Transverse colon (tissue), 4 donors: ENCODE data around the gene NAA15. TPM values are rescaled to one million over a fixed set of nuclear protein-coding genes. Genes with fewer than 3 reads are reported as not detected.
"Not testable (repeated sequence)": the region's sequence is repeated elsewhere in the genome, so short reads cannot be mapped to it uniquely, and the experiment has no call there.

Source experiments
- DNase-seq: peaks from one replicate; pipeline ENCODE4 v3.0.0-alpha.2; 2019
- H3K27ac ChIP-seq, 4 donors: fragments of 200-600 bp; sonication (generic); 2 replicates each; pipeline ENCODE4 v1.5.1; 2016 to 2018; ENCODE audit warnings: inconsistent platforms in 4 of 4
- H3K27me3 ChIP-seq: fragments of 200-600 bp; sonication (generic); 2 replicates; pipeline ENCODE4 v1.5.1; 2017; ENCODE audit warnings: inconsistent platforms
- H3K36me3 ChIP-seq, 4 donors: fragments of 200-600 bp; sonication (generic); 2 replicates each; pipeline ENCODE4 v1.5.1; 2017 to 2019; ENCODE audit warnings: inconsistent platforms in 4 of 4
- H3K4me1 ChIP-seq, 4 donors: fragments of 200-600 bp; sonication (generic); 2 replicates each; pipeline ENCODE4 v1.5.1; 2017 to 2020; ENCODE audit warnings: inconsistent platforms in 4 of 4
- H3K4me3 ChIP-seq, 4 donors: fragments of 200-600 bp; sonication (generic); 1 replicate in 1 of 4; 2 replicates in 3 of 4; pipeline versions ENCODE4 v1.5.1 to v1.6.1; 2017 to 2019; ENCODE audit warnings: inconsistent platforms in 4 of 4
- H3K9me3 ChIP-seq, 2 donors: fragments of 200-600 bp; sonication (generic); 2 replicates each; pipeline ENCODE4 v1.5.1; 2017 to 2019; ENCODE audit warnings: inconsistent platforms in 2 of 2
- EP300 ChIP-seq: sonication (generic); formaldehyde crosslinking; IDR thresholded peaks from one replicate; pipeline ENCODE4 v1.6.1; 2017; ENCODE audit warnings: antibody characterized with exemption, low read depth
- POLR2A ChIP-seq: fragments of 450-650 bp; IDR thresholded peaks from one replicate; pipeline ENCODE4 v1.6.1; 2016; ENCODE audit warnings: antibody characterized with exemption, mild to moderate bottlenecking, moderate library complexity
- POLR2AphosphoS5 ChIP-seq, 3 donors: sonication (generic); formaldehyde crosslinking; IDR thresholded peaks; one replicate each; pipeline ENCODE4 v1.6.1; 2016; ENCODE audit warnings: antibody characterized with exemption in 3 of 3
- WGBS, 2 donors: methylation state at CpG; one replicate each; pipeline ENCODE4 v1.1.5; 2018; ENCODE audit warnings: low coverage in 1 of 2; 5-methylcytosine and 5-hydroxymethylcytosine counted together
- in situ Hi-C, 4 donors: fragments of 200-750 bp; cut with MboI; loops; one replicate each; pipeline versions ENCODE4 v1.15.0 to v1.15.1; 2017; ENCODE audit warnings: low sequenced_read_pairs in 3 of 4, low pct_ligation_motif_present in 1 of 4, low pct_unique_long_range_greater_than_20kb in 1 of 4
- intact Hi-C: fragments of 100-400 bp; cut with DNase I; formaldehyde crosslinking; loops from one replicate; pipeline ENCODE4 v1.15.1; 2023; ENCODE audit warnings: low total_unique reads
- small RNA-seq, 4 donors: library from RNA; depleted of rRNA; stranded (forward); fragments of <200 nt; gene quantifications; one replicate each; pipeline ENCODE3, GENCODE V24; 2016
- total RNA-seq, 4 donors: library from RNA; depleted of rRNA; stranded (reverse); fragments of >200 nt; gene quantifications; one replicate each; pipeline ENCODE4 v1.1.0, GENCODE V29; 2016
- TF ChIP-seq, protein P1 (sequence below), 5 experiments: fragments of 200-600 bp in 3 of 5; fragments of 450-650 bp in 2 of 5; sonication (generic) in 3 of 5; IDR thresholded peaks; 1 replicate in 2 of 5; 2 replicates in 3 of 5; pipeline ENCODE4 v1.5.1; 2016 to 2017; ENCODE audit warnings: antibody characterized with exemption in 5 of 5, inconsistent platforms in 3 of 5, mild to moderate bottlenecking in 2 of 5, moderate library complexity in 1 of 5

Gene NAA15
- total RNA-seq, 4 donors from 2014 or later = 5.0 to 23.7 (median 10.1) TPM

DNA sequence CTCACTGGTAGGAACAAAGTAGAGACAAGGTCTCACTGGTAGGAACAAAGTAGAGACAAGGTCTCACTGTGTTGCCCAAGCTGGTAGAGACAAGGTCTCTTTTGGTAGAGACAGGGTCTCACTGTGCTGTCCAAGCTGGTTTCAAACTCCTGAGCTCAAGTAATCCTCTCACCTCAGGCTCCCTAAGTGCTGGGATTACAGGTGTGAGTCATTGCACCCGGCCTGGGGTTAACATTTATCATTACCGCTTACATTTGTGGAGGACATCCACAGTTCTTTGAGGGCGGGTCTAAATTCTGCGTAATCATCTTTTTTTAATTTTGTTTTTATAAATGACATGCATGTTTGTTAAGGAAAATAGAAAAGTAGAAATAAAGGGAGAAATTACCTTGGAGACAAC lies 164.6 kb downstream of the NAA15 start:
- H3K27me3 ChIP-seq = no peaks in the 10 kb centered on the region
- H3K9me3 ChIP-seq = peaks cover 0 to 6% of the 10 kb centered on the region in 2 donors
- no peak overlapping the region for H3K27ac ChIP-seq
- peaks cover 0 to 3% (median 0%) of the 10 kb centered on the region in 4 donors for H3K36me3 ChIP-seq
- TF ChIP-seq POLR2A = no peak
- TF ChIP-seq, protein P1, sequence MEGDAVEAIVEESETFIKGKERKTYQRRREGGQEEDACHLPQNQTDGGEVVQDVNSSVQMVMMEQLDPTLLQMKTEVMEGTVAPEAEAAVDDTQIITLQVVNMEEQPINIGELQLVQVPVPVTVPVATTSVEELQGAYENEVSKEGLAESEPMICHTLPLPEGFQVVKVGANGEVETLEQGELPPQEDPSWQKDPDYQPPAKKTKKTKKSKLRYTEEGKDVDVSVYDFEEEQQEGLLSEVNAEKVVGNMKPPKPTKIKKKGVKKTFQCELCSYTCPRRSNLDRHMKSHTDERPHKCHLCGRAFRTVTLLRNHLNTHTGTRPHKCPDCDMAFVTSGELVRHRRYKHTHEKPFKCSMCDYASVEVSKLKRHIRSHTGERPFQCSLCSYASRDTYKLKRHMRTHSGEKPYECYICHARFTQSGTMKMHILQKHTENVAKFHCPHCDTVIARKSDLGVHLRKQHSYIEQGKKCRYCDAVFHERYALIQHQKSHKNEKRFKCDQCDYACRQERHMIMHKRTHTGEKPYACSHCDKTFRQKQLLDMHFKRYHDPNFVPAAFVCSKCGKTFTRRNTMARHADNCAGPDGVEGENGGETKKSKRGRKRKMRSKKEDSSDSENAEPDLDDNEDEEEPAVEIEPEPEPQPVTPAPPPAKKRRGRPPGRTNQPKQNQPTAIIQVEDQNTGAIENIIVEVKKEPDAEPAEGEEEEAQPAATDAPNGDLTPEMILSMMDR (IDR thresholded peaks at IDR 0.05) = no peak
- TF ChIP-seq POLR2AphosphoS5 (IDR thresholded peaks at IDR 0.05) = no peak
- no peak for TF ChIP-seq EP300
- no peak overlapping the region for H3K4me3 ChIP-seq
- H3K4me1 ChIP-seq = peaks cover 0 to 5% (median 0%) of the 10 kb centered on the region in 4 donors
- DNase-seq = no peak
- WGBS, 2 donors = 96 to 100% methylated on average over 2 to 4 of the region's 4 CpGs
- in situ Hi-C loops (no loop called here), intact Hi-C loops (no loop called here)

DNA sequence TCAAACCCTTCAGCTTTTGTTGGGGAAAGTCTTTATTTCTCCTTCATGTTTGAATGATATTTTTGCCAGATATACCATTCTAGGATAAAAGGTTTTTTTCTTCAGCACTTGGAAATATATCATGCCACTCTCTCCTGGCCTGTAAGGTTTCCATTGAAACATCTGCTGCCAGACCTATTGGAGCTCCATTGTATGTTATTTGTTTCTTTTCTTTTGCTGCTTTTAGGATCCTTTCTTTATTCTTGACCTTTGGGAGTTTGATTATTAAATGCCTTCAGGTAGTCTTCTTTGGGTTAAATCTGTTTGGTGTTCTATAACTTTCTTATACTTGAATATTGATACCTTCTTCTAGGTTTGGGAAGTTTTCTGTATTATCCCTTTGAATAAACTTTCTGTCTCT lies 167.5 kb downstream of the NAA15 start:
- H3K9me3 ChIP-seq, H3K27ac ChIP-seq, in situ Hi-C loops, H3K4me1 ChIP-seq, intact Hi-C loops, H3K27me3 ChIP-seq, DNase-seq, H3K4me3 ChIP-seq: not testable (repeated sequence)
- H3K36me3 ChIP-seq = peaks cover 0 to 13% (median 7%) of the 10 kb centered on the region in 4 donors

DNA sequence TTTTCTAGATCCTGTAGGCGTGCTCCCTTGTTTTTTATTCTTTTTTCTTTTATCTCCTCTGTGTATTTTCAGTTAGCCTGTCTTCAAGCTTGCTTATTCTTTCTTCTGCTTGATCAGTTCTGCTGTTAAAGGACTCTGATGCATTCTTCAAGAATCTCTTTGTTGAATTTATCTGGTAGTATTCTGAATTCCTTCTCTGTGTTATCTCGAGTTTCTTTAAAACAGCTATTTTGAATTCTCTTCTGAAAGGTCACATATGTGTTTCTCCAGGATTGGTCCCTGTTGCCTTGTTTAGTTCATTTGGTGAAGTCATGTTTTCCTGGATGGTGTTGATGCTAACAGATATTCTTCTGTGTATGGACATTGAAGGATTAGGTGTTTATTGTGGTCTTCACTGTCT lies 167.9 kb downstream of the NAA15 start:
- in situ Hi-C loops (no loop called here), intact Hi-C loops (no loop called here)
- Histone ChIP-seq H3K9me3 (peaks cover 0 to 6% of the 10 kb centered on the region in 2 donors), H3K27ac (no peak overlapping the region), H3K27me3 (no peaks in the 10 kb centered on the region), H3K4me1 (peaks cover 0 to 5% (median 0%) of the 10 kb centered on the region in 4 donors), H3K36me3 (peaks cover 0 to 13% (median 7%) of the 10 kb centered on the region in 4 donors), H3K4me3 (no peak overlapping the region)
- DNase-seq = no peak
- WGBS, 2 donors = 93 to 96% methylated on average over 2 of the region's 2 CpGs
- TF ChIP-seq, protein P1 (IDR thresholded peaks at IDR 0.05) = no peak
- no peak for TF ChIP-seq POLR2AphosphoS5 (IDR thresholded peaks at IDR 0.05)
- no peak for TF ChIP-seq EP300
- no peak for TF ChIP-seq POLR2A

Small RNA genes lying within 50 kb of the gene (small RNA-seq; reads per million reads assigned to genes)
- gene RF01225 (0 reads per million in 4 donors), gene RNU6-1074P (0 reads per million in 4 donors), gene RNU6-1214P (0 reads per million in 4 donors)

Other genes starting within 250 kb of the NAA15 start
- gene ELF2, start 124.3 kb upstream of the NAA15 start, total RNA-seq = 10 to 100 TPM; 21.7 to 65.6 (median 41.8) TPM
- 1 to 10 TPM in 1 of 4 donors, under 1 TPM in 2, not detected in 1; 0.64 to 3.4 (median 0.82) TPM for gene MGARP, start 21.3 kb upstream of the NAA15 start, total RNA-seq
- 10 to 100 TPM in 3 of 4 donors, 1 to 10 TPM in 1; 7.6 to 68.0 (median 35.3) TPM for gene NDUFC1, start 972 bp downstream of the NAA15 start, total RNA-seq
- gene RAB33B, start 152.6 kb downstream of the NAA15 start, total RNA-seq = 1 to 10 TPM; 6.8 to 8.1 (median 7.1) TPM